ENCODE data around the gene PILRA. TPM values are rescaled to one million over a fixed set of nuclear protein-coding genes. Genes with fewer than 3 reads are reported as not detected.

PILRA gene
- total and polyA plus RNA-seq, 2 of the 13 experiments (the other 11 are each of a cell fraction or from before 2014, with no cell fraction given) = 0.13 to 1.3 TPM

DNA sequence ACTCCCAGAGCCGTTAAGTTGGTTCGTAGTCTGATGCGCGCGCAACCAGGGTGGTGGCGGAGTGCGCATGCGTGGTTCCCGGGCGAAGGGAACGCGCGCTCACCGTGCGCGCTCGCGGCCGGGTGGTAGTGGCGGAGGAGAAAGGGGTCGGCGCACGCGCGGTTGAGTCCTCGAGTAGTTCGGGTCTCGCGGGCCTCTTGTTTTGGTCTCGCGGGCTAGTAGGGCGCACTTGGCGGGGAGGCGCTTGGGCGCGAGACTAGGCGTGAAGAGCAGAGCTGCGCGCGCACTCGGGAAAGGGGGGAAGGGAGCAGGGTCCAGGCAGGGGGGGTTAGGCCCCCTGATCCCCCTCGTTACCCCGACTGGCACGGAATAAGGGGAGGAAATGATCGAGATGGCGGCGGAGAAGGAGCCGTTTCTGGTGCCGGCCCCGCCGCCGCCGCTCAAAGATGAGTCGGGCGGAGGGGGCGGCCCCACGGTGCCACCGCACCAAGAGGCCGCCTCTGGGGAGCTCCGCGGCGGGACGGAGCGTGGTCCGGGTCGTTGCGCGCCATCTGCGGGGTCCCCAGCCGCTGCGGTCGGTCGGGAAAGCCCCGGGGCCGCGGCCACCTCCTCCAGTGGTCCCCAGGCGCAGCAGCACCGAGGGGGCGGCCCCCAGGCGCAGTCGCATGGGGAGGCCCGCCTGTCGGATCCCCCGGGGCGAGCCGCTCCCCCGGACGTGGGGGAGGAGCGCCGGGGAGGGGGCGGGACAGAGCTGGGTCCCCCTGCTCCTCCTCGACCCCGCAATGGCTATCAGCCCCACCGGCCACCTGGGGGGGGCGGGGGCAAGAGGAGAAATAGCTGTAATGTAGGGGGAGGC is 56.6 kb downstream of the PILRA start, which contains the start of gene MEPCE (continued):
- TF ChIP-seq ZNF350 (CRISPR knock-in tag; IDR thresholded peaks at IDR 0.05; ENCODE audit: borderline replicate concordance, low read depth) = no peak
- TF ChIP-seq ZNF24 (IDR thresholded peaks at IDR 0.05) = no peak
- 0 out of 2 replicates have a peak, but pooled peaks have one; percentile 29 for TF ChIP-seq THRA (CRISPR knock-in tag; IDR thresholded peaks at IDR 0.05; ENCODE audit: borderline replicate concordance)
- TF ChIP-seq ZNF484 (CRISPR knock-in tag; IDR thresholded peaks at IDR 0.05; ENCODE audit: borderline replicate concordance, low read depth) = no peak
- TF ChIP-seq GABPA (IDR thresholded peaks at IDR 0.05; ENCODE audit: low read depth, low read length) = no peak
- TF ChIP-seq GABPA (CRISPR knock-in tag; IDR thresholded peaks at IDR 0.05; ENCODE audit: low read depth) = no peak
- TF ChIP-seq ZNF251 (CRISPR knock-in tag; IDR thresholded peaks at IDR 0.05) = no peak
- 0 out of 2 replicates have a peak, but pooled peaks have one; percentile 23 for TF ChIP-seq DZIP1 (CRISPR knock-in tag; IDR thresholded peaks at IDR 0.05)
- no peak for TF ChIP-seq PHF21A (CRISPR knock-in tag; IDR thresholded peaks at IDR 0.05)
- TF ChIP-seq, protein P1, sequence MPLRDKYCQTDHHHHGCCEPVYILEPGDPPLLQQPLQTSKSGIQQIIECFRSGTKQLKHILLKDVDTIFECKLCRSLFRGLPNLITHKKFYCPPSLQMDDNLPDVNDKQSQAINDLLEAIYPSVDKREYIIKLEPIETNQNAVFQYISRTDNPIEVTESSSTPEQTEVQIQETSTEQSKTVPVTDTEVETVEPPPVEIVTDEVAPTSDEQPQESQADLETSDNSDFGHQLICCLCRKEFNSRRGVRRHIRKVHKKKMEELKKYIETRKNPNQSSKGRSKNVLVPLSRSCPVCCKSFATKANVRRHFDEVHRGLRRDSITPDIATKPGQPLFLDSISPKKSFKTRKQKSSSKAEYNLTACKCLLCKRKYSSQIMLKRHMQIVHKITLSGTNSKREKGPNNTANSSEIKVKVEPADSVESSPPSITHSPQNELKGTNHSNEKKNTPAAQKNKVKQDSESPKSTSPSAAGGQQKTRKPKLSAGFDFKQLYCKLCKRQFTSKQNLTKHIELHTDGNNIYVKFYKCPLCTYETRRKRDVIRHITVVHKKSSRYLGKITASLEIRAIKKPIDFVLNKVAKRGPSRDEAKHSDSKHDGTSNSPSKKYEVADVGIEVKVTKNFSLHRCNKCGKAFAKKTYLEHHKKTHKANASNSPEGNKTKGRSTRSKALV (CRISPR knock-in tag; IDR thresholded peaks at IDR 0.05) = 0 out of 2 replicates have a peak, but pooled peaks have one; percentile 62
- 0 out of 2 replicates have a peak, but pooled peaks have one; percentile 5 for TF ChIP-seq ZNF614 (CRISPR knock-in tag; IDR thresholded peaks at IDR 0.05; ENCODE audit: borderline replicate concordance)
- no peak for TF ChIP-seq MATR3 (CRISPR knock-in tag; IDR thresholded peaks at IDR 0.05)
- TF ChIP-seq NFIB (CRISPR knock-in tag; IDR thresholded peaks at IDR 0.05; ENCODE audit: borderline replicate concordance) = no peak
- TF ChIP-seq, protein P2, sequence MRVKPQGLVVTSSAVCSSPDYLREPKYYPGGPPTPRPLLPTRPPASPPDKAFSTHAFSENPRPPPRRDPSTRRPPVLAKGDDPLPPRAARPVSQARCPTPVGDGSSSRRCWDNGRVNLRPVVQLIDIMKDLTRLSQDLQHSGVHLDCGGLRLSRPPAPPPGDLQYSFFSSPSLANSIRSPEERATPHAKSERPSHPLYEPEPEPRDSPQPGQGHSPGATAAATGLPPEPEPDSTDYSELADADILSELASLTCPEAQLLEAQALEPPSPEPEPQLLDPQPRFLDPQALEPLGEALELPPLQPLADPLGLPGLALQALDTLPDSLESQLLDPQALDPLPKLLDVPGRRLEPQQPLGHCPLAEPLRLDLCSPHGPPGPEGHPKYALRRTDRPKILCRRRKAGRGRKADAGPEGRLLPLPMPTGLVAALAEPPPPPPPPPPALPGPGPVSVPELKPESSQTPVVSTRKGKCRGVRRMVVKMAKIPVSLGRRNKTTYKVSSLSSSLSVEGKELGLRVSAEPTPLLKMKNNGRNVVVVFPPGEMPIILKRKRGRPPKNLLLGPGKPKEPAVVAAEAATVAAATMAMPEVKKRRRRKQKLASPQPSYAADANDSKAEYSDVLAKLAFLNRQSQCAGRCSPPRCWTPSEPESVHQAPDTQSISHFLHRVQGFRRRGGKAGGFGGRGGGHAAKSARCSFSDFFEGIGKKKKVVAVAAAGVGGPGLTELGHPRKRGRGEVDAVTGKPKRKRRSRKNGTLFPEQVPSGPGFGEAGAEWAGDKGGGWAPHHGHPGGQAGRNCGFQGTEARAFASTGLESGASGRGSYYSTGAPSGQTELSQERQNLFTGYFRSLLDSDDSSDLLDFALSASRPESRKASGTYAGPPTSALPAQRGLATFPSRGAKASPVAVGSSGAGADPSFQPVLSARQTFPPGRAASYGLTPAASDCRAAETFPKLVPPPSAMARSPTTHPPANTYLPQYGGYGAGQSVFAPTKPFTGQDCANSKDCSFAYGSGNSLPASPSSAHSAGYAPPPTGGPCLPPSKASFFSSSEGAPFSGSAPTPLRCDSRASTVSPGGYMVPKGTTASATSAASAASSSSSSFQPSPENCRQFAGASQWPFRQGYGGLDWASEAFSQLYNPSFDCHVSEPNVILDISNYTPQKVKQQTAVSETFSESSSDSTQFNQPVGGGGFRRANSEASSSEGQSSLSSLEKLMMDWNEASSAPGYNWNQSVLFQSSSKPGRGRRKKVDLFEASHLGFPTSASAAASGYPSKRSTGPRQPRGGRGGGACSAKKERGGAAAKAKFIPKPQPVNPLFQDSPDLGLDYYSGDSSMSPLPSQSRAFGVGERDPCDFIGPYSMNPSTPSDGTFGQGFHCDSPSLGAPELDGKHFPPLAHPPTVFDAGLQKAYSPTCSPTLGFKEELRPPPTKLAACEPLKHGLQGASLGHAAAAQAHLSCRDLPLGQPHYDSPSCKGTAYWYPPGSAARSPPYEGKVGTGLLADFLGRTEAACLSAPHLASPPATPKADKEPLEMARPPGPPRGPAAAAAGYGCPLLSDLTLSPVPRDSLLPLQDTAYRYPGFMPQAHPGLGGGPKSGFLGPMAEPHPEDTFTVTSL (CRISPR knock-in tag; IDR thresholded peaks at IDR 0.05; ENCODE audit: borderline replicate concordance) = no peak

Measured in HepG2 (cell line).